ENCODE measurements around the gene LRMDA.

Gene LRMDA

GRCh38 chr10:76440426-76440825 is 1009.0 kb downstream of the LRMDA start:
- Histone ChIP-seq H3K27me3 (ENCODE audit: insufficient read depth, low read length, poor library complexity, severe bottlenecking) (no peaks in the 10 kb centered on the region), H2AFZ (ENCODE audit: low read length) (no peak overlapping the region), H3K36me3 (ENCODE audit: insufficient read depth, low read length) (no peaks in the 10 kb centered on the region), H4K20me1 (ENCODE audit: insufficient read depth, low read length, poor library complexity, severe bottlenecking) (no peaks in the 10 kb centered on the region), H3K4me3 (ENCODE audit: low read length, poor library complexity, severe bottlenecking) (no peak overlapping the region), H3K9ac (ENCODE audit: low read depth, low read length, poor library complexity, severe bottlenecking) (no peak overlapping the region), H3K4me2 (ENCODE audit: low read depth, low read length, poor library complexity, severe bottlenecking) (no peak overlapping the region), H3K79me2 (ENCODE audit: insufficient read depth, low read length) (no peaks in the 10 kb centered on the region), H3K9me2 (replicated peaks; ENCODE audit: low read depth, low read length) (no peaks in the 10 kb centered on the region), H3F3A (ENCODE audit: low read depth) (no peaks in the 10 kb centered on the region), H3K9me3 (ENCODE audit: insufficient read depth, low read depth, low read length) (no peaks in the 10 kb centered on the region), H3K4me1 (ENCODE audit: insufficient read depth, low read length, poor library complexity, severe bottlenecking) (no peaks in the 10 kb centered on the region)
- TF ChIP-seq CTCF (conservative IDR thresholded peaks at IDR 0.05; ENCODE audit: low read length) (no peak), EZH2phosphoT487 (IDR thresholded peaks at IDR 0.05; ENCODE audit: borderline replicate concordance) (no peak)

GRCh38 chr10:76442113-76442512 is 1010.7 kb downstream of the LRMDA start:
- TF ChIP-seq EZH2phosphoT487 (IDR thresholded peaks at IDR 0.05; ENCODE audit: borderline replicate concordance) (no peak), CTCF (conservative IDR thresholded peaks at IDR 0.05; ENCODE audit: low read length) (no peak)
- no peak overlapping the region for H3K4me3 ChIP-seq (ENCODE audit: low read length, poor library complexity, severe bottlenecking)

DNA sequence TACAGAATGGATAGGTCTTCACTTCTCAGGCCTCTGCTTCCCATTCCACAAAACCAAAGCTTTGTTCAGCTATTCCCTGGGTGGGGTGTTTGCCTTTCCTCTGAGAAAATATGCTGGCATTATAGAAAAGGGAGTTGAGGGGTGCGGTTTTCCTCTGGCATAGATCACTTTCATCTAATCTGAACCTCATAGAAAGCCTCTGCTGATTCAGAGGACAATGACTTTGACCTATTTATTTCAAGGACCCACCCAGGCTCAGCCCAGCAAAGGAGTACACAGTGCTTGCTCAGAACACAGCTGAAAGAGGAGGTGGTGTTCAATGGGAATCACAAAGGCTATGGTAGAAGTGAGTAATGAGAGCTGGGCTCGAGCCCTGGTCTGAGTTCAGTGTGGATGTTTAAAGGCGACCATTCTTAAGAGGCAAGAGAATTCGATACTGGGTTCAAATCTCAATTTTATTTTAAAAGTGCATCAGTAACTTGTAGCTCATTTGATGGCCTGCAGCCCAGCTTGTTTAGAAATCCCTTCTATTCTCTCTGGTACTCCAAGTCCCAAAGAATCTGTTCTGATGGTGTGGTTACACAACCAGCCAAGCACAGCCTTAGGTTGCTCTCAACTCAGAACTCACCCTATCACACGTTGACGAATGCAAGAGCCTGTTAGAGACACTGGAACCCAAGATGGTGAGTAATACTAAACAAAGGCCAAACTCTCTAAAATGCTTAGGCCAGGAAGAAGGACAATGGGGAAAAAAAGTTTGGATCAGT is 1012.8 kb downstream of the LRMDA start:
- no peaks in the 10 kb centered on the region for H3K9me2 ChIP-seq (replicated peaks; ENCODE audit: low read depth, low read length)
- no peak overlapping the region for H3K4me2 ChIP-seq (ENCODE audit: low read depth, low read length, poor library complexity, severe bottlenecking)
- H3K4me1 ChIP-seq (ENCODE audit: insufficient read depth, low read length, poor library complexity, severe bottlenecking): no peaks in the 10 kb centered on the region
- no peaks in the 10 kb centered on the region for H3K9me3 ChIP-seq (ENCODE audit: insufficient read depth, low read depth, low read length)
- H3K79me2 ChIP-seq (ENCODE audit: insufficient read depth, low read length): no peaks in the 10 kb centered on the region
- no peak overlapping the region for H3K4me3 ChIP-seq (ENCODE audit: low read length, poor library complexity, severe bottlenecking)
- H3K27me3 ChIP-seq (ENCODE audit: insufficient read depth, low read length, poor library complexity, severe bottlenecking): no peaks in the 10 kb centered on the region
- no peak overlapping the region for H2AFZ ChIP-seq (ENCODE audit: low read length)
- H4K20me1 ChIP-seq (ENCODE audit: insufficient read depth, low read length, poor library complexity, severe bottlenecking): no peaks in the 10 kb centered on the region
- no peak overlapping the region for H3K9ac ChIP-seq (ENCODE audit: low read depth, low read length, poor library complexity, severe bottlenecking)
- no peaks in the 10 kb centered on the region for H3K36me3 ChIP-seq (ENCODE audit: insufficient read depth, low read length)
- no peak for TF ChIP-seq CTCF (conservative IDR thresholded peaks at IDR 0.05; ENCODE audit: low read length)
- no peak for TF ChIP-seq EZH2phosphoT487 (IDR thresholded peaks at IDR 0.05; ENCODE audit: borderline replicate concordance)
- H3F3A ChIP-seq (ENCODE audit: low read depth): no peaks in the 10 kb centered on the region

More at GRCh38 chr10:76442113-76442512, 1010.7 kb downstream of the LRMDA start:
- no peaks in the 10 kb centered on the region for H3K9me3 ChIP-seq (ENCODE audit: insufficient read depth, low read depth, low read length)
- H3K9me2 ChIP-seq (replicated peaks; ENCODE audit: low read depth, low read length): no peaks in the 10 kb centered on the region
- H2AFZ ChIP-seq (ENCODE audit: low read length): no peak overlapping the region
- H3K36me3 ChIP-seq (ENCODE audit: insufficient read depth, low read length): no peaks in the 10 kb centered on the region
- H3K9ac ChIP-seq (ENCODE audit: low read depth, low read length, poor library complexity, severe bottlenecking): no peak overlapping the region
- no peaks in the 10 kb centered on the region for H3F3A ChIP-seq (ENCODE audit: low read depth)
- H3K4me2 ChIP-seq (ENCODE audit: low read depth, low read length, poor library complexity, severe bottlenecking): no peak overlapping the region
- H3K4me1 ChIP-seq (ENCODE audit: insufficient read depth, low read length, poor library complexity, severe bottlenecking): no peaks in the 10 kb centered on the region
- no peaks in the 10 kb centered on the region for H3K79me2 ChIP-seq (ENCODE audit: insufficient read depth, low read length)
- no peaks in the 10 kb centered on the region for H4K20me1 ChIP-seq (ENCODE audit: insufficient read depth, low read length, poor library complexity, severe bottlenecking)
- no peaks in the 10 kb centered on the region for H3K27me3 ChIP-seq (ENCODE audit: insufficient read depth, low read length, poor library complexity, severe bottlenecking)

Measured in Loucy (cell line).